ENCODE measurements around the gene TRAT1.
A peak's percentile ranks its signal among the peaks of the same experiment; 100 is the strongest.

TRAT1 gene

DNA sequence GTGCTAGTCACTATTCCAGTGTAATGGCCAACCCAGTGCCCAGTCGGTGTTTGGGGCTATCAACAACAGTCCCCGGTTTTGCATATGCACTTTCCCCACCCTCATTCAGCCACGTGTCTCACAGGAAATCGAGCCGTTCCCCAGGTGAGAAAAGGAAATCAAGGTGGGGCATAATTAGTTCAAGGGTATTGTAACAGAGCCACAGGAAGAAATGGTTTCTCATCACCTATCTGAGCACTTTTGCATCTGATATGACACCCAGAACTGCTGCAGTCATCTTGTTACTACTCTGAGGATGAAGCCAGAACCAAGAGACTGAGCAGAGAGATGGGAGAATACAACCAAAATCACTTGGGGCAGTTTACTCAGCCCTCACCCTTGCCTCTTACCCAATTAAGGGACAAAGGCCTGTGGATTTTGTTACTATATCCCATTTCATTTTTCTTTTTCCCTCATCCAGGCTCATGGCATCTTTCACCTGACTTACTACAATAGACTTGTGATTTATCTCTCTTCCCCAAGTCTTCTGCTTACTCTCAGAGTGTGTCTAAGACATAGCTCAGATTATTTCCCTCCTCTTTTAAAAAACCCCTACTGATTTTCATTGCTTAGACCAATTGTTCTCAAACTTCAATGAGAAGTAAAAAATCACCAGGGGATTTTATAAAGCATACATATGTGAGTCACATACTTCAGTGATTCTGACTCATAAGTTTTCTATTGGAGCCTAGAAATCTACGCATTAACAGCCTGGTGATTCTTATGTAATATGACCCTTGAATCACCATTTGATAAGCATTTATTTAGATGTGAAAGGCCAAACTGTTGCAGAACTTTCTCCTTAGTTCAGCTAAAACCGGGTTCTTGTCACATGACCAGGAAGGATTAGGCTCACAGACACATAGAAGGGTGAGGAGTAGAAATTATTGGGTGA lies 40.5 kb downstream of the TRAT1 start:
- no peak for TF ChIP-seq POLR2AphosphoS5 (IDR thresholded peaks at IDR 0.05; ENCODE audit: low read depth, low read length)
- TF ChIP-seq TAF1 (IDR thresholded peaks at IDR 0.05; ENCODE audit: borderline replicate concordance, low read depth, low read length) = no peak
- DNase-seq (ENCODE audit: insufficient read length) = no peak
- peak; percentile 44 for FAIRE-seq

GRCh38 chr3:108863799-108864135 lies 41.2 kb downstream of the TRAT1 start:
- TF ChIP-seq TAF1 (IDR thresholded peaks at IDR 0.05; ENCODE audit: borderline replicate concordance, low read depth, low read length) = no peak
- no peak for TF ChIP-seq POLR2A (IDR thresholded peaks at IDR 0.05; ENCODE audit: low read depth, low read length)
- FAIRE-seq = peak; percentile 9
- DNase-seq (ENCODE audit: insufficient read length) = no peak

DNA sequence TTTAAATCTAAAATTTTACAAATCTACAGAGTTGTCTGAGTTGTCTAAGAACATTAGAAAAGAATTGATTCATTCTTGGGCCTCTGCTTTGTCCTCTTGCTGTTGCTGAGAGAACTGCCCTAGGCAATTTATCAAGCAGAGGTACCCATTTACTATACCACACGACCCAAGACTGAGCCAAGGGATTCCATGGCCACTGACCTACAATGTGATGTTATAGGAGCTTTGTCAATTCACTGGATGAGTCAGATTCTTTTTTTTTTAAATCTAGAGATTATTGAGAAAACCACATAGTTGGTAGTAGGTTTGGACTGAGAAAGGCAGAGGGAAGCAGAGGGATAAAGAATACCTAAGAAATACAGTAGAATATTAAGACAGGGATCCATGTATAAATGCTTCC lies 55.3 kb downstream of the TRAT1 start:
- no peak for DNase-seq (ENCODE audit: insufficient read length)
- TF ChIP-seq POLR2A (IDR thresholded peaks at IDR 0.05; ENCODE audit: low read depth, low read length) (no peak), TAF1 (IDR thresholded peaks at IDR 0.05; ENCODE audit: borderline replicate concordance, low read depth, low read length) (no peak), POLR2AphosphoS5 (IDR thresholded peaks at IDR 0.05; ENCODE audit: low read depth, low read length) (no peak)
- FAIRE-seq = no peak

DNA sequence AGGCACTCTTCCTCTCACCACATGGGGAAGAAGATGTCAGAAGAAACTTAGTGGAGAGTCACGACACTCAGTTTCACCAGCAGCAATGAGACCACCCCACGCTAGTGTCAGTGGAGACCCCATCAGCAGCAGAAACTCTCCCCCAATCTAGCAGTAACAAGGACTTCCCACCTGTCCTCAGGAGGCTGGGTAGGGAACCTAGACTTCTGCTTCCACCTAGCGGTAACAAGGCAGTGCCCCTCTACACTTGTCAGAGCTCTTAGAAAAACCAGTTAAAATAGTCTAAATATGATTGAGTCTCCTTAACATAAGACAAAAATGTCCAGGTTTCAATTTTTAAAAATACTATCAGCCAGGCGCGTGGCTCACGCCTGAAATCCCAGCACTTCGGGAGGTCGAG lies 57.3 kb downstream of the TRAT1 start:
- FAIRE-seq = no peak

GRCh38 chr3:108882762-108883161 lies 60.2 kb downstream of the TRAT1 start:
- TF ChIP-seq POLR2A (IDR thresholded peaks at IDR 0.05; ENCODE audit: low read depth, low read length) = no peak
- no peak for TF ChIP-seq TAF1 (IDR thresholded peaks at IDR 0.05; ENCODE audit: borderline replicate concordance, low read depth, low read length)
- TF ChIP-seq POLR2AphosphoS5 (IDR thresholded peaks at IDR 0.05; ENCODE audit: low read depth, low read length) = no peak
- no peak for DNase-seq (ENCODE audit: insufficient read length)
- no peak for FAIRE-seq

More for the DNA sequence above, 57.3 kb downstream of the TRAT1 start:
- no peak for DNase-seq (ENCODE audit: insufficient read length)
- no peak for TF ChIP-seq TAF1 (IDR thresholded peaks at IDR 0.05; ENCODE audit: borderline replicate concordance, low read depth, low read length)

DNA sequence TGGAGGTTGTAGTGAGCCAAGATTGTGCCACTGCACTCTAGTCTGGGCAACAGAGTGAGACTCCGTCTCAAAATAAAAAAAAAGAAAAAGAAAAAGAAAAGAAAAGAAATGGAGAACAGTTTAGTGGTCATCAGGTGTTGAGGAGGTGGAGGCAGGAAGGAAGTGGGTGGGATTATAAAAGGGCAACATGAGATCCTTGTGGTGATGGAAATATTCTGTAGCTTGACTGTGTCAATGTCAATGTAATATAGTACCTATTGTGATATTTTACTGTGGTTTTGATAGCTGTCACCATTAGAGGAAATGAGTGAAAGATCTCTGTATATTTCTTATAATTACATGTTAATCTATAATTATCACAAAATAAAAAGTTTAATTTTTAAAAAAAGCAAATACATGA lies 60.8 kb downstream of the TRAT1 start:
- FAIRE-seq (no peak), DNase-seq (ENCODE audit: insufficient read length) (no peak)
- no peak for TF ChIP-seq POLR2AphosphoS5 (IDR thresholded peaks at IDR 0.05; ENCODE audit: low read depth, low read length)
- no peak for TF ChIP-seq TAF1 (IDR thresholded peaks at IDR 0.05; ENCODE audit: borderline replicate concordance, low read depth, low read length)
- TF ChIP-seq POLR2A (IDR thresholded peaks at IDR 0.05; ENCODE audit: low read depth, low read length) = no peak

DNA sequence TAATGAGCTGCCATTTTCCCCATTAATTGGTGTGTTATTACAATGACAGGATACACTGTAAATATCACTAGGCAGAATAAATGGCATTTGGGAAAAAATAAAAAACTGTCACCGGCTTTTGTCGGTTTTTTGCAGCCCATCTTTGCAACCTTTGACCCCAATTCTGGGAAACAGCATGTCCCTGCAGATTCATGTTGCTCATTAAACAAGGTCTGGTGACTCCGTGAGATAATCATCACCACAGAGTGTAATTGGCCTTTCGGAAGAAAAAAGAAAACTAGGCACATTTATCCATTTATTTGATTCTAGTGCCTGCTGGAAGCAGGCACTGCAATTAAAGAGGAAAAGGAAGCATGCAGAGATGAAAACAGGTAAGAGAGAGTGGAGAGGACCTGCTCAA lies 64.5 kb downstream of the TRAT1 start:
- DNase-seq (ENCODE audit: insufficient read length) = no peak
- FAIRE-seq = no peak
- TF ChIP-seq TAF1 (IDR thresholded peaks at IDR 0.05; ENCODE audit: borderline replicate concordance, low read depth, low read length) (no peak), POLR2AphosphoS5 (IDR thresholded peaks at IDR 0.05; ENCODE audit: low read depth, low read length) (no peak), POLR2A (IDR thresholded peaks at IDR 0.05; ENCODE audit: low read depth, low read length) (no peak)

DNA sequence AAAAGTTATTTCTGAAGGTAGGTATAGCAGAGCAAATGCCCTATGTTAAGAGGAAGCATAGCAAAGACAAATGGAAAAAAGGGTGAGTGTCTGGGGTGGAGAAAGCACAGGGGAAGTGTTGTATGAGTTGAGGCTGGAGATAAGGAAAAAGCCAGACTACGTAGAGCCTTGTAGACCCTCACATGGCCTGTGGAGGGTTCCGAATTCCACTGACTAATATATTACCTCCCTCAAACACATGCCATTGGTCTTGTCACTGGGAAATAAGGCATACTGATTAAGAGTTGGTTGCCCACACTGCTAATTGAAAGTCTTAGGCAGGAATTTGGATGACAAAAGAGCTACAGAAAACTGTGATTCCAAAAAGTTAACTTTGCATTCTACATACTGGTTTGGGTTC lies 65.2 kb downstream of the TRAT1 start:
- TF ChIP-seq POLR2AphosphoS5 (IDR thresholded peaks at IDR 0.05; ENCODE audit: low read depth, low read length) (no peak), POLR2A (IDR thresholded peaks at IDR 0.05; ENCODE audit: low read depth, low read length) (no peak), TAF1 (IDR thresholded peaks at IDR 0.05; ENCODE audit: borderline replicate concordance, low read depth, low read length) (no peak)
- no peak for DNase-seq (ENCODE audit: insufficient read length)
- no peak for FAIRE-seq

DNA sequence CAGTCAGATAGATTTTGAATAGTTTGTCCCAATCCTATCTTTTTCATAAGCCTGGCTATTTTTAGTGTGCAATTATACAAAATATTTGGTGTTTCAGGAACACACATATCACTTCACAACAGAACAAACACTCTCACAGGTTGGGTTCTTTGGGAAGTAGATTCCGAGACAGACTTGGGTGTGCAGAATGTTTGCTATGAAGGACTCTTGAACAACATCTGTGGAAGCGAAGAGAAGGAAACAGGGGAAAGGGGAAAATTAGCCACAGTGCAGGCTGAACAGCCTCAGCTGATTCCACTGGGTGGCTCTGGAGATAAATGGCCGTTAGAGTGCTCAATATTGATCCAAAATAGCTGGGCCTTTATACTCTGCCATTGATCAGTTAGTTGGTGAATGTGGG lies 69.2 kb downstream of the TRAT1 start:
- FAIRE-seq = no peak

DNA sequence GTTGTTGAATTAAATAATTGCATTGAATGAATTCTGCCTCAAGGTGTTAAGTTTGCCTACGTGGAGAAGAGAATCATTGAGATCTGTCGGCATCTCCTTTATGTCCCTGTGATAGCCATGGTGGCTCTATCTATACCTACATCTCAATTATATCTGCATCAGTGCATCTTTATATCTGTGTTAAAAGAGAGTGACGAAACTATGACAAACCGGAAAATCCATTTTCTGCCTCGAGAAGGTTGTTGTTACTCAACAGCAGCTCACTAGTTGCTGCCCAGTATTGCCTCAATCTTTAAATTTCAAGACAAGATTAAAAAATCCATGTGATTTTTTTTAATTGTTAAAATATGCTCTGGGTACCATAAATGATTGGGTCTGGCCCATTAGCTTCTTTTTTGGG lies 72.4 kb downstream of the TRAT1 start:
- FAIRE-seq (no peak), DNase-seq (ENCODE audit: insufficient read length) (no peak)

More for the DNA sequence above, 69.2 kb downstream of the TRAT1 start:
- DNase-seq (ENCODE audit: insufficient read length) = no peak
- TF ChIP-seq TAF1 (IDR thresholded peaks at IDR 0.05; ENCODE audit: borderline replicate concordance, low read depth, low read length) = no peak
- no peak for TF ChIP-seq POLR2A (IDR thresholded peaks at IDR 0.05; ENCODE audit: low read depth, low read length)
- no peak for TF ChIP-seq POLR2AphosphoS5 (IDR thresholded peaks at IDR 0.05; ENCODE audit: low read depth, low read length)

DNA sequence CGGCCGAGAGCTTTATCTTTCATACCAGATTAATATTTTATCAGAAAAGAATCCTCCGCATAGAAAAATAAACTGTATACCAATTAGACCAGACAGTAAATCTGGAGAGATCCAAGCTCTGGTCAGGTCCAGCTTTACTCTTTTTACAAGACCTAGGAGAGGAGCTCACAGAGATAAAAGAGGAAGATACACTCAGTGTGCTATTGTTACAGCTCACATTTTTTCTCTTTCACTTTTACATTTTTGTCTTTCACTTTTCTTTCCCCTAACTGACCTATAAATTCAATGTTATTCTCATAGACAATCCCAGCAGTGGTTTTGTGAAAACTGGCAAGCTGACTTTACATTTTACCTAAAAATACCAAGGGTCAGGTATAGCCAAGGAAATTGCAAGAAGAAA lies 75.3 kb downstream of the TRAT1 start:
- TF ChIP-seq TAF1 (IDR thresholded peaks at IDR 0.05; ENCODE audit: borderline replicate concordance, low read depth, low read length) (no peak), POLR2AphosphoS5 (IDR thresholded peaks at IDR 0.05; ENCODE audit: low read depth, low read length) (no peak), POLR2A (IDR thresholded peaks at IDR 0.05; ENCODE audit: low read depth, low read length) (no peak)
- no peak for DNase-seq (ENCODE audit: insufficient read length)
- peak; percentile 81 for FAIRE-seq

More for the DNA sequence above, 72.4 kb downstream of the TRAT1 start:
- TF ChIP-seq POLR2A (IDR thresholded peaks at IDR 0.05; ENCODE audit: low read depth, low read length) (no peak), POLR2AphosphoS5 (IDR thresholded peaks at IDR 0.05; ENCODE audit: low read depth, low read length) (no peak), TAF1 (IDR thresholded peaks at IDR 0.05; ENCODE audit: borderline replicate concordance, low read depth, low read length) (no peak)

- no peak for DNase-seq (ENCODE audit: insufficient read length)
Measured at GRCh38 chr3:108899530-108899929, 76.9 kb downstream of the TRAT1 start.

More at GRCh38 chr3:108899530-108899929, 76.9 kb downstream of the TRAT1 start:
- no peak for FAIRE-seq
- TF ChIP-seq POLR2A (IDR thresholded peaks at IDR 0.05; ENCODE audit: low read depth, low read length) = no peak
- TF ChIP-seq TAF1 (IDR thresholded peaks at IDR 0.05; ENCODE audit: borderline replicate concordance, low read depth, low read length) = no peak
- TF ChIP-seq POLR2AphosphoS5 (IDR thresholded peaks at IDR 0.05; ENCODE audit: low read depth, low read length) = no peak

Measured in GM12892 (cell line).